Cerebellar nuclear complex (tissue), 1 donor: ENCODE data around the gene PTPN4.

Experiments used
- DNase-seq, 2 experiments: peaks; one replicate each; lab custom pipeline; 2025; lab: John Stamatoyannopoulos, UW

PTPN4 gene

GRCh38 chr2:119734047-119734446, 25.7 kb upstream of the PTPN4 start:
- peak; percentile 85 to 97 for DNase-seq

- DNase-seq = no peak
Observed at GRCh38 chr2:119735565-119735964, 24.2 kb upstream of the PTPN4 start.

- DNase-seq = no peak
Observed at GRCh38 chr2:119736021-119736420, 23.7 kb upstream of the PTPN4 start.

- peak; percentile 14 to 67 for DNase-seq
Observed at GRCh38 chr2:119739580-119740255, 20.0 kb upstream of the PTPN4 start.

- DNase-seq = no peak
Observed at GRCh38 chr2:119741001-119741400, 18.7 kb upstream of the PTPN4 start.

GRCh38 chr2:119741868-119742267, 17.9 kb upstream of the PTPN4 start:
- no peak for DNase-seq

GRCh38 chr2:119744335-119744939, 15.3 kb upstream of the PTPN4 start:
- no peak for DNase-seq

GRCh38 chr2:119745566-119745965, 14.2 kb upstream of the PTPN4 start:
- no peak for DNase-seq

- DNase-seq = no peak
Observed at GRCh38 chr2:119746836-119747686, 12.7 kb upstream of the PTPN4 start.

- no peak for DNase-seq
Observed at GRCh38 chr2:119748135-119748534, 11.6 kb upstream of the PTPN4 start.

GRCh38 chr2:119749477-119750012, 10.2 kb upstream of the PTPN4 start:
- no peak for DNase-seq

GRCh38 chr2:119751706-119752105, 8.0 kb upstream of the PTPN4 start:
- no peak for DNase-seq

- peak in 1 of 2 experiments; percentile 57 for DNase-seq
Observed at GRCh38 chr2:119753041-119753929, 6.4 kb upstream of the PTPN4 start.

- DNase-seq = no peak
Observed at GRCh38 chr2:119753930-119754321, 5.8 kb upstream of the PTPN4 start.

GRCh38 chr2:119755906-119756305, 3.8 kb upstream of the PTPN4 start:
- DNase-seq = no peak

- DNase-seq = no peak
Observed at GRCh38 chr2:119756837-119757236, 2.9 kb upstream of the PTPN4 start.

- DNase-seq = peak in 1 of 2 experiments; percentile 23
Observed at GRCh38 chr2:119758881-119759450, 756 bp upstream of the PTPN4 start.

GRCh38 chr2:119760237-119760955, 674 bp downstream of the PTPN4 start:
- no peak for DNase-seq

- no peak for DNase-seq
Observed at GRCh38 chr2:119760956-119761275, 1.2 kb downstream of the PTPN4 start.

GRCh38 chr2:119764832-119765231, 5.1 kb downstream of the PTPN4 start:
- DNase-seq = no peak
